RPMI7951 (cell line): ENCODE measurements around the gene APOBEC4. TPM values are rescaled to one million over a fixed set of nuclear protein-coding genes. Genes with fewer than 3 reads are reported as not detected.
"Not testable (repeated sequence)": the region's sequence is repeated elsewhere in the genome, so short reads cannot be mapped to it uniquely, and the experiment has no call there.

ENCODE experiments used
- DNase-seq: peaks from one replicate; pipeline ENCODE4 v3.0.0-alpha.2; 2012; ENCODE audit warnings: low read depth
- total RNA-seq: library from RNA; depleted of rRNA; stranded (reverse); fragments of >200 nt; shearing (Covaris generic); gene quantifications from 2 replicates; pipeline ENCODE4 v1.2.3, GENCODE V29; 2014; rRNA removed

APOBEC4 gene, protein sequence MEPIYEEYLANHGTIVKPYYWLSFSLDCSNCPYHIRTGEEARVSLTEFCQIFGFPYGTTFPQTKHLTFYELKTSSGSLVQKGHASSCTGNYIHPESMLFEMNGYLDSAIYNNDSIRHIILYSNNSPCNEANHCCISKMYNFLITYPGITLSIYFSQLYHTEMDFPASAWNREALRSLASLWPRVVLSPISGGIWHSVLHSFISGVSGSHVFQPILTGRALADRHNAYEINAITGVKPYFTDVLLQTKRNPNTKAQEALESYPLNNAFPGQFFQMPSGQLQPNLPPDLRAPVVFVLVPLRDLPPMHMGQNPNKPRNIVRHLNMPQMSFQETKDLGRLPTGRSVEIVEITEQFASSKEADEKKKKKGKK
- not detected in 2 replicates for total RNA-seq

DNA sequence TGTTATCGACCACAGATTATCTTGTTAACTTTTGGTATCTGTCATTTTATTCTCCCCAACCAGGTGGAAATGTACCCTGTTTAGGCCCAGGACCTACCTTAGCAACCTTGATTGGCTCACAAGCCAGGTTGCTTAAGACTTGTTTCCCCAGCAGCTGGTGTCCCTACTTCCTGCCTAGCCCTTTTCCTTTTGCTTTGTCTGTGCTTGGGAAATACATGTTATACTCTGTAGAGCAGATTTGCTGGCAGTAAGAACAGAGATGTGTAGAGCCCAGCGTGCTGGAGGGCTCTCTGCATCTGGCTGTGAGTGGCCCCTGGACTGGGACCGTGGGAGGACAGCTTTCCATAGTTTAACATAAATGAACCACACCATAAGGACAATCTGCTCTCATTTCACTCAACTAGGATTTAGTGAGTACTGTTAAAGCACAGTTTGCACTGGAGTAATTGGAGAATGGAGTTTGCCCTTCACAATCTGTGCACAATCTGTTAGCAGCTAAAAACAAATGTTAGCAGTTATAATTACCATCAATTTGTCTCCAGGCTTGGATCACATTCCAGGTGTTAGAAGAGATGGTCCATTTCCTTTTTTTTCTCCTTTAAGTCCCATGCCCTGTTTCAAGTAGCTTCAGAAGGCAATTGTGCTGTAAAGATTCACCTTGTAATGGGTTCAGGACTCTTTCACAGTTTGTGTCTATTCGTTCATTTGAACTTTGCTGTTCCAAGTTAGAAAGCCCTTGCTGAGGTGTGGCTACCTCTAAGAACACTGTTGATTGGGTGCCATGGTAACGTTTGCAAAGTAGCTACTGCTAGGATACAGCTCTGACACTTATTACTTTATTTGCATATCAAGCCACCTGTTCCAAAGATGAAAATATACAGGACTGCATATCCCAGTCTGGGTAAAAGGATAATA is at the start of gene APOBEC4:
Gene APOBEC4, minus strand, starts transcription at position 770 of the 915 bp plus-strand sequence. CDS start 4,535 bp downstream, outside the sequence.
- no peak for DNase-seq

- DNase-seq: no peak
These were observed 49.7 kb upstream of the APOBEC4 start for GRCh38 chr1:183702813-183703198.

- peak; percentile 49 for DNase-seq
These were observed 49.1 kb upstream of the APOBEC4 start for GRCh38 chr1:183702087-183702812.

GRCh38 chr1:183699616-183700160 is 46.6 kb upstream of the APOBEC4 start:
- DNase-seq: no peak

- DNase-seq: no peak
These were observed 44.9 kb upstream of the APOBEC4 start for GRCh38 chr1:183697814-183698590.

GRCh38 chr1:183696981-183697380 is 43.9 kb upstream of the APOBEC4 start:
- DNase-seq: no peak

DNA sequence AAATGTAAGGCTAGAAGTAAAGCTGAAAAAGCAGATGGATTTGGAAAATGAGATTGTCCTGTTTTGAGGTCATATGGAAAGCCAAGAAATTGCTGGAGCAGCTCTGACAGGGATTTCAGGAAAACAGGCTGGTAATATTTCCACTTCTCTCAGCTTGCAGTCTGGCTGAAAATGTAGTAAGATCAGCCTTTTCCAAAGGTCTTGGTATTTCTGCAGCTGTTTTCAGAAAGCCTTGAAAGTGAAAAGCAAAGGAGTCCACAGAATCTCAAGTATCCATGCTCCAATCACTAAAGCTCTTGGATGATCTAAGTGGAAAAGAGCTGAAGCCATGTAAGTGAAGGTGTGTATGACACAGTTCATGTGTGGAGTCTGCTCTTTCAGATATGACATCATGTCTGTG is 41.6 kb upstream of the APOBEC4 start:
- DNase-seq: no peak

- no peak for DNase-seq
These were observed 41.0 kb upstream of the APOBEC4 start for GRCh38 chr1:183694066-183694465.

DNA sequence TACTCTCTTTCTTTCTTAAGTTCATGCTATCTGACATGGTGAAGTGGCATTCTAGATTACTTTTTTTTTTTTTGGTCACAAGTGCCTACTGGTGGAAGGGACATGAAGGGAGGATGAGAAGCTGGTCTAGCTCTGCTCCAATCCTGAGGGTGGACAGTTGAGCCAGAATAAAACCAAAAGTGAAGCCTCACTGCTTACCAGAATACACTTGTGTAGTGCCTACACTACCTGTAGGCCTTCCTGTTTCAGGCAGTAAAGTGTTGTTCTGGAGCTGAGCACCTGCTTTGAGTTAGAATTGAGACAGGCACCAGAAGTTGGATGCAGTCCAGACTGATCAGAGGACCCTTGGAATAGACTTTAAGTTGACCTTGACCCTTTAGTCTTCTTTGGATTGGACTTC is 40.4 kb upstream of the APOBEC4 start:
- DNase-seq: no peak

- no peak for DNase-seq
These were observed 36.7 kb upstream of the APOBEC4 start for GRCh38 chr1:183689762-183690204.

- DNase-seq: no peak
These were observed 35.4 kb upstream of the APOBEC4 start for GRCh38 chr1:183688341-183689060.

DNA sequence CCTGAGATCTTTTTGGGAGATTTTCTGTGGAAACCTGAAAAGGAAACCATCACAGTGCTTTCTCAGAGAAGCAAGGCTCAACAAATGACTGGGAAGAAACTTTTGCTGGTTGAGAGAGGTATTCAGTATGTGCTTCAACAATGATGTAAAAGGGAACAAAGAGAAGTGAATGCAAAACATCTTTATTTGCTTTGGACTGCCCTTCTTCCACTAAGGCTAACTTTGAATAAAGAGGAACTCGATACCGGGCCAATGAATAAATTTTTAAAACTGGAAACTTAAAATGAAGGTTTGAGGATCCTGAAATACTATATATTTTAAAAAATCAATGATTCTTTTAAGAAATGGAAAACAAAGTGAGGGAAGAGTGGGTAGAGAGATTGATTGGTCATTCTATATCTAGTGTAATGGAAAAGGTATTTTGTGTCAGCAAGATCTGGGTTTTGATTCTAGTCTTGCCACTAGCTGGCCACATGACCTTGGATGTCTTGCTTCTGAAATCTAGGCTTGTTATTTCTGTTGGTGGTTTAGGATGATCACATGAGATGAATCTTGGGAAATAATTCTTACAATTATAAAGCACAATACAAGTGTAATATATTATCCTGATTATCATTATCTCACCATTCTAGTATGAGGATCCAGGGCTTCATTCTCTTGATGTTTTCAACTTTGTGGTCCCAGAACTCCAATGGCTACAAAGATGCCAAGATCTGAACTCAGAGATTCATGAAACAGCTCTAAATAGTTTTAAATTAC is 34.6 kb upstream of the APOBEC4 start:
- DNase-seq: no peak

- no peak for DNase-seq
These were observed 33.1 kb upstream of the APOBEC4 start for GRCh38 chr1:183686229-183686628.

GRCh38 chr1:183685112-183685713 is 32.1 kb upstream of the APOBEC4 start:
- DNase-seq: peak; percentile 57

DNA sequence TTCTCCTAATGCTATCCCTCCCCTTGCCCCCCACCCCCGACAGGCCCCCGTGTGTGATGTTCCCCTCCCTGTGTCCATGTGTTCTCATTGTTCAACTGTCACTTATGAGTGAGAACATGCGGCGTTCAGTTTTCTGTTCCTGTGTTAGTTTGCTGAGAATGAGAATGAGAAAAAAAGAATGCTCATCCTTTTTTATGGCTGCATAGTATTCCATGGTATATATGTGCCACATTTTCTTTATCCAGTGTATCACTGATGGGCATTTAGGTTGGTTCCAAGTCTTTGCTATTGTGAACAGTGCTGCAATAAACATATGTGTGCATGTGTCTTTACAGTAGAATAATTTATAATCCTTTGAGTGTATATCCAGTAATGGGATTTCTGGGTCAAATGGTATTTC is 26.2 kb upstream of the APOBEC4 start:
- DNase-seq: not testable (repeated sequence)

- DNase-seq: no peak
These were observed 25.7 kb upstream of the APOBEC4 start for GRCh38 chr1:183678819-183679218.

GRCh38 chr1:183676586-183677189 is 23.6 kb upstream of the APOBEC4 start:
- DNase-seq: peak; percentile 59

DNA sequence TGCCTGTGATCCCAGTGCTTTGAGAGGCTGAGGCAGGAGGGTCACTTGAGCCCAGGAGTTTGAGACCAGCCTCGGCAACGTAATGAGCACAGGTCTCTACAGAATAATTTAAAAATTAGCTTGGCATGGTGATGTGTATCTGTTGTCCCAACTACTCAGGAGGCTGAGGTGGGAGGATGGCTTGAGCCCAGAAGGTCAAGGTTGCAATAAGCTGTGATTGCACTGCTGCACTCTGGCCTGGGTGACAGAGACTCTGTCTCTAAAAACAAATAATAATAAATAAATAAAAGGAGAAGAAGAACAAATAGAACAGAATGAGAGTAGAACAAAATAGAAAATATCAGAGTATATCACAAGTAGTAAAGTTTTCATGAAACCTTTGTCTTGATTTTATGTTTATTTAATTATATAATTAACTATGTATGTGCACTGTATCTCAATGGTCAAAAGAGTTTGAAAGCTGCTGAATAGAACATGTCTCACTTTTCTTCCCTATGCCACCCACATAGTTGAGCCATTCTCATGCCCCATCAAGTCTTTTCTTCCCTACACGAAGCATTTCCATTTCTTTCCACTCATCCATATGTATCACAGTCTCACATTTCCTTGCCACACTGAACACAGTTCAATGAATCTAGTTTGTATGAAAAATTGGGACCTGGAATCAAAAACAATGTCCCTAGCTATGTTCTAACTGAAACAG is 22.9 kb upstream of the APOBEC4 start:
- no peak for DNase-seq
